ENCODE measurements around the gene TMEM82. TPM values are rescaled to one million over a fixed set of nuclear protein-coding genes. Genes with fewer than 3 reads are reported as not detected.

The TMEM82 gene
- total RNA-seq, 4 donors from 2014 or later: 1.8 to 30.3 (median 19.2) TPM

GRCh38 chr1:15737324-15738319 lies 4.7 kb upstream of the TMEM82 start:
- Histone ChIP-seq H3K4me3 (peak overlapping the region in 1 of 4 donors; percentile 8), H3K27ac (peak overlapping the region; percentile 86 to 96 (median 92)), H3K4me1 (peaks cover 16 to 58% (median 53%) of the 10 kb centered on the region in 4 donors), H3K36me3 (peaks cover 0 to 8% (median 3%) of the 10 kb centered on the region in 4 donors), H3K9me3 (no peaks in the 10 kb centered on the region), H3K27me3 (no peaks in the 10 kb centered on the region)
- WGBS, 2 donors (ENCODE audit: low coverage in 1 of 2): 53 to 78% methylated on average over 8 to 20 of the region's 20 CpGs
- intact Hi-C loops (cut with DNase I; ENCODE audit: low total_unique reads): no loop called here
- DNase-seq: no peak
- in situ Hi-C loops (cut with MboI; ENCODE audit: low pct_ligation_motif_present in 1 of 4, low pct_unique_long_range_greater_than_20kb in 1 of 4, low sequenced_read_pairs in 3 of 4): no loop called here
- no peak for TF ChIP-seq POLR2AphosphoS5 (IDR thresholded peaks at IDR 0.05)
- TF ChIP-seq EP300 (IDR thresholded peaks at IDR 0.05; ENCODE audit: low read depth): no peak
- TF ChIP-seq CTCF (IDR thresholded peaks at IDR 0.05): no peak
- no peak for TF ChIP-seq POLR2A (IDR thresholded peaks at IDR 0.05)

GRCh38 chr1:15738416-15739113 lies 3.7 kb upstream of the TMEM82 start:
- Histone ChIP-seq H3K27me3 (no peaks in the 10 kb centered on the region), H3K4me3 (no peak overlapping the region), H3K4me1 (peaks cover 16 to 59% (median 54%) of the 10 kb centered on the region in 4 donors), H3K9me3 (no peaks in the 10 kb centered on the region), H3K27ac (no peak overlapping the region), H3K36me3 (peaks cover 0 to 8% (median 2%) of the 10 kb centered on the region in 4 donors)
- intact Hi-C loops (cut with DNase I; ENCODE audit: low total_unique reads): no loop called here
- in situ Hi-C loops (cut with MboI; ENCODE audit: low pct_ligation_motif_present in 1 of 4, low pct_unique_long_range_greater_than_20kb in 1 of 4, low sequenced_read_pairs in 3 of 4): no loop called here
- DNase-seq: no peak
- 60 to 76% methylated on average over 1 to 12 of the region's 15 CpGs for WGBS, 2 donors (ENCODE audit: low coverage in 1 of 2)
- TF ChIP-seq POLR2AphosphoS5 (IDR thresholded peaks at IDR 0.05) (no peak), POLR2A (IDR thresholded peaks at IDR 0.05) (no peak), CTCF (IDR thresholded peaks at IDR 0.05) (no peak), EP300 (IDR thresholded peaks at IDR 0.05; ENCODE audit: low read depth) (no peak)

GRCh38 chr1:15739259-15739658 lies 3.0 kb upstream of the TMEM82 start:
- H3K36me3 ChIP-seq: peaks cover 0 to 2% (median 0%) of the 10 kb centered on the region in 4 donors
- in situ Hi-C loops (cut with MboI; ENCODE audit: low pct_ligation_motif_present in 1 of 4, low pct_unique_long_range_greater_than_20kb in 1 of 4, low sequenced_read_pairs in 3 of 4) (no loop called here), intact Hi-C loops (cut with DNase I; ENCODE audit: low total_unique reads) (no loop called here)
- H3K27ac ChIP-seq: no peak overlapping the region
- 92% methylated on average over 15 of the region's 16 CpGs; no CpG with 5 or more reads in 1 of the 2 donors for WGBS, 2 donors (ENCODE audit: low coverage in 1 of 2)
- no peak overlapping the region for H3K4me3 ChIP-seq
- no peak for DNase-seq
- H3K27me3 ChIP-seq: no peaks in the 10 kb centered on the region
- no peaks in the 10 kb centered on the region for H3K9me3 ChIP-seq
- peaks cover 16 to 59% (median 54%) of the 10 kb centered on the region in 4 donors for H3K4me1 ChIP-seq
- TF ChIP-seq EP300 (IDR thresholded peaks at IDR 0.05; ENCODE audit: low read depth): no peak
- TF ChIP-seq POLR2A (IDR thresholded peaks at IDR 0.05): no peak
- no peak for TF ChIP-seq CTCF (IDR thresholded peaks at IDR 0.05)
- no peak for TF ChIP-seq POLR2AphosphoS5 (IDR thresholded peaks at IDR 0.05)

GRCh38 chr1:15739745-15740144 lies 2.6 kb upstream of the TMEM82 start:
- in situ Hi-C loops (cut with MboI; ENCODE audit: low pct_ligation_motif_present in 1 of 4, low pct_unique_long_range_greater_than_20kb in 1 of 4, low sequenced_read_pairs in 3 of 4): no loop called here
- WGBS, 2 donors (ENCODE audit: low coverage in 1 of 2): 83 to 87% methylated on average over 1 to 7 of the region's 7 CpGs
- intact Hi-C loops (cut with DNase I; ENCODE audit: low total_unique reads): loop anchor here (10.0 kb wide), 1 partner anchor 145 kb away; no protein-coding TSS in a partner anchor
- Histone ChIP-seq H3K27me3 (no peaks in the 10 kb centered on the region), H3K4me1 (peaks cover 16 to 58% (median 53%) of the 10 kb centered on the region in 4 donors), H3K9me3 (no peaks in the 10 kb centered on the region), H3K27ac (no peak overlapping the region), H3K36me3 (no peaks in the 10 kb centered on the region), H3K4me3 (no peak overlapping the region)
- TF ChIP-seq CTCF (IDR thresholded peaks at IDR 0.05) (no peak), POLR2AphosphoS5 (IDR thresholded peaks at IDR 0.05) (no peak), POLR2A (IDR thresholded peaks at IDR 0.05) (no peak), EP300 (IDR thresholded peaks at IDR 0.05; ENCODE audit: low read depth) (no peak)
- no peak for DNase-seq

Data from transverse colon (tissue), 4 donors.